HG03159 (cell line): Measurements from ENCODE around the gene SPECC1L.

ENCODE experiments used
- ATAC-seq: cut with Tn5 transposase; IDR thresholded peaks from one replicate; pipeline ENCODE4 v1.9.1; 2021; ENCODE audit warnings: mild to moderate bottlenecking, moderate library complexity; ENCODE audit not compliant: unreplicated experiment

The SPECC1L gene

DNA sequence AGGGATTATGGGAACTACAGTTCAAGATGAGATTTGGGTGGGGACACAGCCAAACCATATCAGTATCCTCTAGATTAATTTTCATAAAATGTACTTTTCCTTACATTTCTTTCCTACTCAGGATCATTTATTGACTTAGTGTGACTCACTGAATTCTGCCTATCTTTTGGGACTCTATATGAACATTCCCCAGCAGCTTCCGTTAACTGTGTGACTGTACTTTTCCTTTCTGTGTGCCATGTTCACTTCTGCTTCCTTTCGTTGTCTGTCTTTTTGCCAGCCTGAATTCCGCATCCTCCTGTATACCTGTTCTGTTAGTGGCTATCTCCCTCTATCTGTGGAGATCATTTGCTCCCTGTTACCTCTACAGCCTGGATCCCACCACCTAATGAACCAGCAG lies 48.8 kb downstream of the SPECC1L start:
- no peak for ATAC-seq

DNA sequence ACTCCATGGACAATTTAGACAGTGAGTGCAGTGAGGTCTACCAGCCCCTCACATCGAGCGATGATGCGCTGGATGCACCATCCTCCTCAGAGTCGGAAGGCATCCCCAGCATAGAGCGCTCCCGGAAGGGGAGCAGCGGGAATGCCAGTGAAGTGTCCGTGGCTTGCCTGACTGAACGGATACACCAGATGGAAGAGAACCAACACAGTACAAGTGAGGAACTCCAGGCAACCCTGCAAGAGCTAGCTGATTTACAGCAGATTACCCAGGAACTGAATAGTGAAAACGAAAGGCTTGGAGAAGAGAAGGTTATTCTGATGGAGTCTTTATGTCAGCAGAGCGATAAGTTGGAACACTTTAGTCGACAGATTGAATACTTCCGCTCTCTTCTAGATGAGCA lies 51.4 kb downstream of the SPECC1L start:
- ATAC-seq, result no peak

DNA sequence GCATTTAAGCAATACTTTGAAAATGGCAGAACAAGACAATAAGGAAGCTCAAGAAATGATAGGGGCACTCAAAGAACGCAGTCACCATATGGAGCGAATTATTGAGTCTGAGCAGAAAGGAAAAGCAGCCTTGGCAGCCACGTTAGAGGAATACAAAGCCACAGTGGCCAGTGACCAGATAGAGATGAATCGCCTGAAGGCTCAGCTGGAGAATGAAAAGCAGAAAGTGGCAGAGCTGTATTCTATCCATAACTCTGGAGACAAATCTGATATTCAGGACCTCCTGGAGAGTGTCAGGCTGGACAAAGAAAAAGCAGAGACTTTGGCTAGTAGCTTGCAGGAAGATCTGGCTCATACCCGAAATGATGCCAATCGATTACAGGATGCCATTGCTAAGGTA lies 51.9 kb downstream of the SPECC1L start:
- no peak for ATAC-seq

DNA sequence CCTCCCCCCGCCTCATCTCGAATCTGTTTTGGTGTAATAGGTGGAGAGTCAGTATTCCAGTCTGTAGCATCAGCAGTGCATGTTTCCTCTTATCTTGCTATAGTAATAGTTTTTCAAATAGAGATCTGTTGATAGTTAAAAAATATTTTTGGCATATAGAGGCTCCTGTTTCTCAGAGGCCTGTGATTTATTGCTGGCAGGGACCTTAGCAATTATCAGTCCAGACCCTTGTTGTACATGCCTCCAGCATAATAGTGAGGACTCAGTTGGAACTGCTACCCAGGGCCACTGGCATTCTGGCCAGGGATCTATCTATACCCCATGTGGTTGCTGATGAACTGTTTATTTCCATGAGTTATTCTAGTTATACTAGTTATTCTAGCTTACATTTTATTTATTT lies 52.6 kb downstream of the SPECC1L start:
- no peak for ATAC-seq

DNA sequence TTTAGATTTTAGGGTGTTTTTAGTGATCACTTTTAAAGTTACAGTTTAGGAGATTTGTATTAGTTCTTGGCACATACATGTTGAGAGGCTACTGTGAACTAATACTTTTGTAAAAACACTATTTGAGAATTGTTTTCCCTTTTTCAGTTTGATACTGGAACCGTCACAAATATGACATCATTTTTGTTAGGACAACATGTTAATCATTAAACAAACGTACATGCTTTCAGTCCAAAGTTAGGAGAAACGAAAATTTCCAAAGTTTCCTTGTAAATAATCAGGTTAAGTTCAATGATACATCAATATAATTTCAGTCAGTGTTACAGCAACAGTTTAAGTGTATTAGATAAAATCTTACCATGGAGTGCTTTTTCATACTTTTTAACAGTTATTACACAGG lies 53.1 kb downstream of the SPECC1L start:
- no peak for ATAC-seq

DNA sequence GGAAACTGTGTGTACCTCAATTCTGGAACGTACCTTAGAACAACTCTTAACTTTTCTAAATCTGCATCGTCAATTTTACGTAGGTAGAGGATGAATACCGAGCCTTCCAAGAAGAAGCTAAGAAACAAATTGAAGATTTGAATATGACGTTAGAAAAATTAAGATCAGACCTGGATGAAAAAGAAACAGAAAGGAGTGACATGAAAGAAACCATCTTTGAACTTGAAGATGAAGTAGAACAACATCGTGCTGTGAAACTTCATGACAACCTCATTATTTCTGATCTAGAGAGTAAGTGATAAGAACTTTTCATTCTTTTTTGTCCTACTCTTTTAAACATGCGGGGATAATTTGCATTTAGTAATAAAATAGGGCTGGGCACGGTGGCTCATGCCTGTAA lies 53.5 kb downstream of the SPECC1L start:
- no peak for ATAC-seq

DNA sequence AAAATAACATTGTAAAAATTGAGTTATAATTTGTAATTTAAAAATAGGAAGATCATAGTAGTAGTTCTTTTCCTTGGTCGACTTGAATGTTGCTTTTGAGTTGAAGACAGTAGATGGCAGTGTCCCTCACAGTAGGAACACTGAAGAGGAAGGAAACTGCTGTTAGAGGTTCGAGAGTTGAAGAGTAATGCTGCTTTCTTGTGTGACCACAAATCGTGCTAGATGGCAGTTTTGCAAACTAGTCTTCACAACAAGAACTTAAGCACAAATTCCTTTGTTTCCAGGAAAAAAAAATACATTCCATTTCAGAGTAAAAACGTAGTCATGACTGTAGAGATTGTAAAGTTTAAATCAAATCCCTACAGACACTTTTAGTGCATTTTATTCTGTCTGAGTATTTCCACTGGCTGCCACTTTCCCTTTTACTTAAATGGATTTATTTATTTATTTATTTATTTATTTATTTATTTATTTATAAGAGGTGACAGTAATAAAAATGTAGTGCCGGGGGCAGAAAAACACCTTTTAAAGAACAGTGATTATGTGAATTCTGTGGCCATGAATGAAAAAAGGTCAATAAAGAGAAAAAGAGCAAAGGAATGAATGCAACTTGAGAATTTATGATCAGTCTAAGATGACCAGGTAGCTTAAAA lies 54.6 kb downstream of the SPECC1L start:
- no peak for ATAC-seq

DNA sequence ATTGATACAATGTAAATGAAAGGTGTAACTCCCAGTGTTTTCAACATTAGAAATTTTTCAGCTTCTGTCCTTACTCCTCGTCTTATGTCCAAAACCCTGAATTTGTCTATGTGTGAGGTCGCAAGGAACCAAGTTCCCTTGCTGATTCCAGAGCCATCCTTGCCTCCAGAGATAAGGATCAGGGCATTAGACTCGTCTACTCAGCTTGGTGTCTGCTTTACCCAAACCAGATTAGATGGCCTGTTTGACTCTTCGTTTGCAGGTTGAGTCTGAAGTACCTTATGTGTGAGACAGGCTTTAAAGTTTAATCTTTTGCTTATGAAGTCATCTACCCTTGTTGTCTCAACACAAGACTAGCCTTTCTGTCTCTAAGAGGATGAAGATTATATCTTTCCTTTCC lies 55.6 kb downstream of the SPECC1L start:
- ATAC-seq, result no peak

DNA sequence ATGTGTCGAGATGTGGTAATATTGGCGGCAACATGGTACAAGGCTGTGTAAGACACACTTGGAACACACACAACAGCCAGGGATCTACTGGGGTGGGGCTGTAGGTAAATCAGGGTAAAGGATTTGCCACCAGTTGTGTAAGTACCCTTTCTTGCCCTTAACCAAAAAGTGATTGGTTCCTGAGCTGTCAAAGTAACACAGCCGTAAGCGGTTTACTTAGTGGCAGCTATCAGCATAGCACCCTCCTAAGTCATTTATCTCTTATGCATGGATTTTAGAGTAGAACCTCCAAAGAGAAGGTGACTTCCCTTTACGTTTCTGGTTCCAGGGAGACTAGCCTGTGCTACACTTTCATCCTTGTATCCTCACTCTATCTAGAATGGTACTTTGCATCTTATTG lies 57.2 kb downstream of the SPECC1L start:
- ATAC-seq, result no peak

DNA sequence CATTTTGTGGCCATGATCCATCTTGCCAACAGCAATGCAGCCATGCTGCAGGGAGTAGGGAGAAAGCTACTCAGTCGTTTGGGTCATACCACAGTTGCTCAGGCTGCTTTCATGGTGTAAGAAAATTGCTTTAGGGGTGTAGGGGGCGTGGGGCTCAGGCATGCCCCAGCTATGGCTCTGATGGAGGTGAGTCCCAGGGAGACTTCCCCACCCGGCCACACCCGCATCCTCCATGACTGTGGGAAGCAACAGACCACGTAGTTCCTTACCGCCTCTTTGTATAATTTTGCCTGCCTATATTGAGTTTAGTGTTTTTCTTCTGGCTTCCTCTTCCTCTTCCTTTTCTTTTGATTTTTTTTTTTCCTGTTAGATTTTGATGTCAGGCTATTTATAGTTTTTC lies 58.8 kb downstream of the SPECC1L start:
- no peak for ATAC-seq

DNA sequence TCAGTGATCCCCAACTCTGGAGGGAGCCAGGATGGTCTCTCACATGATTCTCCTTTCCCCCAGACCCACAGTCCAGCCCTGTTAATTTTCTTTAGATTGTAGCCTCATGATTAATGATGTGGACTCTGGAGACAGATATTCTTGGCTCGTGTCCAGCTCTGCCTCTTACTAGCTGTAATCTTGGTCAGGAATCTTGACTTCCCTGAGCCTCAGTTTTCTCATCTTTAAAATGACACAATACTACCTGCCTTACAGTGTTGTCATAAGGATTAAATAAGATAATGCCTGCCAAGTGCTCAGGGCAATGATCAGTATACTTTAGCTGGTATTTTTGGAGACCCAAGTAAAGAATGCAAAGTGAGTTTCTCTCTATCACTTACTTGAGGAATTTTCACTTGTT lies 60.0 kb downstream of the SPECC1L start:
- ATAC-seq, result no peak

DNA sequence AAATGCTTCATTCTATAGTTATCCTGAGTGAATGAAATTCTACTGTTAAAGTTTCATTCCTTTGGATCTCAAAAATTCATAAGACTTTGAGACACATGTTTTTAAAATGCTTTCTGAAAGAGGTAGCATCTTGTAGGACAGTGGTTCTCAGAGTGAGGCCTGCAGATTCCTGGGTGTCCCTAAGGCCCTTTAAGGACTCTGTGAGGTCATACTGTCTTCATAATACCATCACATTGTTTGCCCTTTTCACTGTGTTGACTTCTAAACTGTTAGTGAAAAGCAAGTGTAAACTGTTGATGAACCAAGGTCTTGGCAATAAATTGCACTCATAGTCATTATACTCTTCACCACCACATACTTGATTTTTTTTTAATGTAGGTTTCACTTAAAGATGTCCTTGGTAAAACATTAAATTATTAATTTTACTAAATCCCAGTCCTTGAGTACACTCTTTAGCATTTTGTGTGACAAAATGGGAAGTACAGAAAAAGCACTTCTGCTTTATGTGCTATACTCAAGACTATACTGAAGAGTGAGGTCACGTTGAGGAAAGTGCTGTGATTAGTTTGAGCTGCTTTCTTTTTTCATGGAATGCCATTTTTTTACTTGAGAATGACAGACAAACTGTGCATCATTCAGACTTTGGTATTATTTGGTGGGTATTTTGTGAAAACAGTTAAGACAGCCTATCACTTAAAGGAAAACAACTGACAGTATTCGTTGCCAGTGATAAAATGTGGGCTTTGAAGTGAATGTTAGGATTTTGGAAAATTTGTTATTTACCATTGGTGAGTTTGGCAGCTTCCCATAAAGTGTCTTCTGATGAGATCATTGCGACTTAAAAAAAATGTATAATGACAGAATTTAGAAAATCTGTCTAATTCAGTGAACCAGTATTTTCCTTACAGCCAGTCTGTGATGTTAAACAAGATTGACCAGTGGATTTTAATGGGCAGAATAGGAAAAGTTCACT lies 61.1 kb downstream of the SPECC1L start:
- no peak for ATAC-seq

DNA sequence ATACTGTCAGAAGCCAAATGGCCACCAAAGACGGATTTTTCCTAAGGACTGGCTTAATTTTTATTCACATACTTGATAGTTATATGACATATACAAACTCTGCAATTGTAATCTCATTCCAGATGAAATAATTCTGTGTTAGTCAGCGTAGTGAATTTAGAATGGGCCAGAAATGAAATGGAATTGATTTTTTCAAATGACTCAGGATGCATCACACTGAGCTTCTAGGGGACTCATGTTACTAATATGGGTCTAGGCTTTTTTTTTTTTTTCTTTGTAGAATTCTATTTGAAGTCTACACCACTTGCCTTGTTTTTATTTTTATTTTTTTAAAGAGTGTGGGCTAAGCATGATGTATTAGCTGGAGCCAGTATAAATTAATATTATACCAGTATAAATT lies 62.7 kb downstream of the SPECC1L start:
- ATAC-seq, result no peak

DNA sequence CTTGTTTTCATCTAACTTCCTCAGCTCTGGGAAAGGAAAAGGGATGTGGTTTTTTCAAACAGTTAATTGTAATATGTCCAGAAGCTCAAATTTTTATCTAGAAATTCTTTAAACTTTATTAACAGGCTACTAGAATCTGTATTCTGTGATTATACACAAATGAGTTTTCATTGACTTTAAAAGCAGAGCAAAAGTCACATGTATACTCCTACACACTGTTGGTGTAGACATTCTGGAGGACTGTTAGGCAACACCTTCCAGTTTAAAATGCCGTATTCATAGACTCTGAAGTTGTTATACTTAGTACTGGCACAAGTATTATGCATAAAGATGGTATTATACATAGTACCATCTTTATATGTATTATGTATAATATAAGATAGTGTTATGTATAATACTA lies 64.9 kb downstream of the SPECC1L start:
- no peak for ATAC-seq

DNA sequence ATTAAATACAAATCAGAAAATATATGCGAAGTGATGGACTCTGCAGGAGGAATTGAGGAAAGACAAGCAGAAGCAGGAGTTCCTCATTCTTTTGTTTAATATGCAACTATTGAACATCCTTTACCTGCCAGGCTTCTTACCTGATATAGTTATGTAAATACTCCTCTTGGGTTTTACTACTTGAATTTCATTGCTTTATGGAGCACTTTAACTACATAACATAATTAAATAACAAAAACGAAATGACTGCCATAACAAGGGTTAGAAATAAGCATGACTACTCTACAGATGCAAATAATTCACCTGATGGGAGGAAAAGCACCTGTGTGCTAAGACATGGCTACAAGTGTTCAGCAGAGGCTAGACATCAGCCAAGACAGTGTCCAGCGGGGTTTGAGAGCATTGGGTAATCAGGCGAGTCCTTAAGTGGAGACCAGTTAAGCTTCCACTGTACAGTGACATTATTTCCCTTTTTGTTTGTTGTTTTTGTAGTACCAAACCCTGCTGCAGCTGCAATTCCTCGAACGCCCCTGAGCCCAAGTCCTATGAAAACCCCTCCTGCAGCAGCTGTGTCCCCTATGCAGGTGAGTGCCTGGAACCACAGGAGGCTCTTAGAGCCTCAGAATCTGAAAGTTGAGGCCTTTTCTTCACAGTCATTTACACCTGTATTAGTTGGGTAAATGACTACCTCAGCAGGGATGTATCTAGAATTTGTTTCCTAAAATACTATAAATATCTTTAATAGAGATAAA lies 67.4 kb downstream of the SPECC1L start:
- ATAC-seq, result no peak

DNA sequence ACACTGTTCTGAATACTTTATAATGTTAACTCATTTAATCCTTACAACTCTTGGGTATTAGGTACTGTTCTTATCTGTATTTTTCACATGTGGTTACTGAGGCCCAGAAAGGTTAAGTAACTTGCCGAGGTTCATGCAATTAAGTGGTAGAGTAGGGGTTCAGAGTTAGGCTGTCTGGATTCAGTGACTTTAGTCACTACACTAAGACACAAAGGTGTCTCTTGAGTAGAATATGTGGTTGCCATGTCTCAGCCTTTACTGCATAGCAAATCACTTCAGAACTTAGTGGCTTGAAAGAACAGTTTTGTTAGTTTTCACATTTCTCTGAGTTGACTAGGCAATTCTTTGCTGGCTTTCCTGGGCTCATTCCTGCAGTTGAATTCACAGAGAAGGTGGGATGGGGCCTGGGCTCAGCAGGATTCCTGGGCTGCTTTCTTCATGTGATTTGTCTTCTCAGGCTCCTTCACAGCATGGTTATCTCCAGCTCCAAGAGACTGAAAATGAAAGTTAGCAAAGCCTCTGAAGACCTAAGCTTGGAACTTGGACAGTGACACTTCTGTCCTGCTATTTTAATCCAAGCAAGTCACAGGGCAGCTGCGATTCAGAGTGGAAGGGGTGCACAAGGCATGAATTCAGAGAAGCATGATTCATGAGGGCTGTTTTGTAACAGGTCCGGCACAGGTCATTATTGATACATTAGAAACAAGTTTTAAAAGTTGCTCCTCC lies 68.3 kb downstream of the SPECC1L start:
- ATAC-seq, result no peak

DNA sequence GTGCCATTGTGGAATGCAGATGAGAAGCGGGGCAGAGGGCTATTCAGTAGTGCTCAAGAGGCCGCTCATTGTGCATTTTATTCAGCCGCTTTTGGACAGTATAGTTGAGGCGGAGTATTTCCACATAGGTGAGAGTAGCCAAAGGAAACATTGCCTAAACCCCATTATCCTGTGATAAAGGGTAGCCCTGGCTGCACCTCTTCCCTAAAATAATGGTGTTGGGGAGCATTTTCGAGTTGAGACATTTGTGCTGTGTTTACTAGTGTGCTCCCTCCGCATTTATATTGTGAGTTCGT lies 68.8 kb downstream of the SPECC1L start:
- no peak for ATAC-seq

DNA sequence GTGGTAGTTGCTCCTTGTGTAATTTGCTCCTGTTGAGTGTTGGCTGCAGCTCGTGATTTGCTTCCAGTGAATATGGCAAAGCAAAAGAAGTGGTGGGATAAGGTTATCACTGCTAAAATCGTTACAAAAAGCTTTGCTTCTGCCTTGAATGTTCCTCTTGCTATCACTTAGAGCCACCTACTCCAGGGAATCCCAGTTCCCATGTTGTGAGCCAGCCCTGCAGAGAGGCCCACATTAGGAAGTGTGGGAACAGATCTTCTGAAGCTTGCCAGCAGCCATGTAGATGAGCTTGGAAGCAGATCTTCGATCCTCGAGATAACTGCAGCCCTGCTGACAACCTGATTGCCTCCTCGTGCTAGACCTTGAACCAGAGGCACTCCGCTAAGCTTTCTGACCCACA lies 71.0 kb downstream of the SPECC1L start:
- ATAC-seq, result no peak

DNA sequence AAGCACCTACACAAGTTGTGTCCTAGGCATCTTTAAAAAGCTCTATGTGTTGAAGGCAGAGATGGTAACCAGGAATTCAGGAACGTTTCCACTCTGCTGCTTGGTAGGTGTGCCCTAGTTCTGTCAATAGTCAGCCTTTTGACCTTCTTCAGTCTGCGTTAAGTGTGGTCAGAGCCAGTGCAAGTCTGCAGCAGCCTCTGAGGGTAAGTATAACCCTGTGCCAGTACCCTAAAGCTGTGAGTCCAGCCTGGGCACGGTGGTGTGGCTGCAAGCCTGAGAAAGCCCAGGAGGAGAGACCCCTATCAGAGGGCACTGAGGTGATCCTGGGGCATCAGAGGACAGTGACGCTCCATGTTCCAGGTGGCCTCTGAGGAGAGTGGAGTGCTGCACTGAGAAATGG lies 80.0 kb downstream of the SPECC1L start:
- ATAC-seq, result no peak

DNA sequence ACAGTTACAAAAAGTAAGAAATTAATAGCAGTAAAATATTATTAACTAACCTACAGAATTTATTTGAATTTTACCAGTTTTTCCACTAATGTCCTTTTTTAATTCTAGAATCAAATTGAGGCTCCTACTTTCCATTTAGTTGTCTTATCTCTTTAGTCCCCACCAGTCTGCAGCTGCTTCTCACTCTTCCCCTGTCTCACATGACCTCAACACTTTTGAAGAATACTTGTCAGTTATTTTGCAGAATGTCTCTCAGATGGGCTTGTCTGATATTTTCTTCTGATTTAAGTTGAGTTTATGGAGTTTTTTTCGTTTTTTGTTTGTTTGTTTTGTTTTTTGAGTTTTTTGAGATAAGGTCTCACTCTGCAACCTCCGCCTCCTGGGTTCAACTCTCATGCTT lies 82.5 kb downstream of the SPECC1L start:
- ATAC-seq, result no peak

DNA sequence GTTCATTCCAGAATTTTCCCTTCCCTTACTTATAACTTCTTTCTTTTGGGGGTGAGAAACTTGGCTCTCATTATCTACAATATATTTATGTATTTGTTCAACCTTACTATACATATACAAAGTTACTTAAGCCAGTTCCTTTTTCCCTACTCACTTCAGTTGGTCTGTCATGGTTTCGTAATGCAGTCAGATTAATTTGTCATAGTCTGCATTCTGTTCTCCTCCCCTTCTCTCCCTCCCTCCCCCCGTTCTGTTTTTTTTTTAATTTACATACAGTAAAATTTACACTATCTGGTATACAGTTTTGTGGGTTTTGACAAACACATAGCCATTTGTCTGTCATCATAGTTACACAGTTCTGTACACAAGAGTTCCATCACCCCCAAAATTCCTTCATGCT lies 84.9 kb downstream of the SPECC1L start:
- no peak for ATAC-seq
